KMS-11 (cell line): ENCODE data around the gene SMG5.

Experiments used
- H2AFZ ChIP-seq: fragments of 200-600 bp; sonication (generic); 2 replicates; pipeline ENCODE4 v1.6.1; 2016; ENCODE audit warnings: antibody characterized with exemption, mixed run types, low read depth
- H3K27ac ChIP-seq: fragments of 200-600 bp; sonication (generic); 2 replicates; pipeline ENCODE4 v1.6.1; 2016; ENCODE audit warnings: mild to moderate bottlenecking, mixed run types
- H3K27me3 ChIP-seq: fragments of 200-600 bp; sonication (generic); 2 replicates; pipeline ENCODE4 v1.6.1; 2017; ENCODE audit warnings: mild to moderate bottlenecking, low read depth, mixed run types, moderate library complexity; ENCODE audit not compliant: insufficient read depth
- H3K36me3 ChIP-seq: fragments of 200-600 bp; sonication (generic); 2 replicates; pipeline ENCODE4 v1.6.1; 2017; ENCODE audit warnings: mild to moderate bottlenecking, mixed run types; ENCODE audit not compliant: insufficient read depth
- H3K4me1 ChIP-seq: fragments of 200-600 bp; sonication (generic); 2 replicates; pipeline ENCODE4 v1.6.1; 2016; ENCODE audit warnings: mild to moderate bottlenecking, low read depth, mixed run types; ENCODE audit not compliant: poor library complexity, severe bottlenecking
- H3K4me2 ChIP-seq: fragments of 200-600 bp; sonication (generic); 2 replicates; pipeline ENCODE4 v1.7.0; 2016; ENCODE audit warnings: mild to moderate bottlenecking, mixed run types
- H3K4me3 ChIP-seq: fragments of 200-600 bp; sonication (generic); IDR thresholded peaks from 2 replicates; pipeline ENCODE4 v1.6.1; 2017; ENCODE audit warnings: low read depth, low read length, mixed read lengths; ENCODE audit not compliant: insufficient read depth
- H3K79me2 ChIP-seq: fragments of 200-600 bp; sonication (generic); 2 replicates; pipeline ENCODE4 v1.6.1; 2016; ENCODE audit warnings: low read depth, mixed run types; ENCODE audit not compliant: insufficient read depth
- H3K9ac ChIP-seq: fragments of 200-600 bp; sonication (generic); 2 replicates; pipeline ENCODE4 v1.6.1; 2016; ENCODE audit warnings: mild to moderate bottlenecking, mixed run types
- H4K20me1 ChIP-seq: fragments of 200-600 bp; sonication (generic); 2 replicates; pipeline ENCODE4 v1.6.1; 2016; ENCODE audit warnings: mild to moderate bottlenecking, mixed run types; ENCODE audit not compliant: insufficient read depth
- TF ChIP-seq, protein P1 (sequence below): fragments of 200-600 bp; sonication (generic); conservative IDR thresholded peaks from 2 replicates; pipeline ENCODE4 v1.6.1; 2017; ENCODE audit warnings: low read depth, mild to moderate bottlenecking, antibody characterized with exemption, low read length, moderate library complexity, mixed read lengths

The SMG5 gene

DNA sequence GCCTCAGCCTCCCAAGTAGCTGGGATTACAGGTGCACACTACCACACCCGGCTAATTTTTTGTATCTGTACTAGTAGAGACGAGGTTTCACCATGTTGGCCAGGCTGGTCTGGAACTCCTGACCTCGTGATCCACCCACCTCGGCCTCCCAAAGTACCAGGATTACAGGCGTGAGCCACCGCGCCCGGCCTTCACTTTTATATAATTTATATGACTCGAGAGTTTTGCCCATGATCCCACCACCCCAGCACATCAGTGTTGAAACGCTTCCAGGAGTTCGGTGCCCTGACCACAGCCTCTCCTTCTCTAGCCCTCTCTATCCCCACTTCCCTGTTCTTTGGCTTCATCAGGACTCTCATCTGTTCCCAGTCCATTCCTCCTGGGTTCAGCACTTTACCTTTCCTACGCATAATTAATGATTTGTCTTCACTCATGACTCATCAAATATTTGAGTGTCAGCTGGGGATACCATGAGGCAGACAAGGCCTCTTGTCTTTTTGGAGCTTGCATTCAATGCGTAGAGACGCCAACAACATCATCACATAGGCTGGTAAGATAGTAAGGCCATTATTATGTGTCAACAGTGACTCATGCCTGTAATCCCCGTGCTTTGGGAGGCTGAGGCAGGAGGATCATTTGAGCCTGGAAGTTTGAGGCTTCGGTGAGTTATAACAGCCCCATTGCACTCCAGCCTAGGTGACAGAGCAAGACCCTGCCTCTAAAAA, 68.4 kb downstream of the SMG5 start:
- Histone ChIP-seq H3K27ac (peak overlapping the region; percentile 75; the same call in 1 of the 2 replicates), H3K4me3 (peak overlapping the region; percentile 99), H3K9ac (peak overlapping the region; percentile 84), H3K36me3 (no peaks in the 10 kb centered on the region), H3K79me2 (peaks cover 24% of the 10 kb centered on the region; the same call in 1 of the 2 replicates), H3K4me1 (peaks cover 34% of the 10 kb centered on the region), H4K20me1 (no peaks in the 10 kb centered on the region), H3K27me3 (no peaks in the 10 kb centered on the region), H2AFZ (no peak overlapping the region), H3K4me2 (peak overlapping the region; percentile 70)
- TF ChIP-seq, protein P1, sequence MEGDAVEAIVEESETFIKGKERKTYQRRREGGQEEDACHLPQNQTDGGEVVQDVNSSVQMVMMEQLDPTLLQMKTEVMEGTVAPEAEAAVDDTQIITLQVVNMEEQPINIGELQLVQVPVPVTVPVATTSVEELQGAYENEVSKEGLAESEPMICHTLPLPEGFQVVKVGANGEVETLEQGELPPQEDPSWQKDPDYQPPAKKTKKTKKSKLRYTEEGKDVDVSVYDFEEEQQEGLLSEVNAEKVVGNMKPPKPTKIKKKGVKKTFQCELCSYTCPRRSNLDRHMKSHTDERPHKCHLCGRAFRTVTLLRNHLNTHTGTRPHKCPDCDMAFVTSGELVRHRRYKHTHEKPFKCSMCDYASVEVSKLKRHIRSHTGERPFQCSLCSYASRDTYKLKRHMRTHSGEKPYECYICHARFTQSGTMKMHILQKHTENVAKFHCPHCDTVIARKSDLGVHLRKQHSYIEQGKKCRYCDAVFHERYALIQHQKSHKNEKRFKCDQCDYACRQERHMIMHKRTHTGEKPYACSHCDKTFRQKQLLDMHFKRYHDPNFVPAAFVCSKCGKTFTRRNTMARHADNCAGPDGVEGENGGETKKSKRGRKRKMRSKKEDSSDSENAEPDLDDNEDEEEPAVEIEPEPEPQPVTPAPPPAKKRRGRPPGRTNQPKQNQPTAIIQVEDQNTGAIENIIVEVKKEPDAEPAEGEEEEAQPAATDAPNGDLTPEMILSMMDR = no peak

DNA sequence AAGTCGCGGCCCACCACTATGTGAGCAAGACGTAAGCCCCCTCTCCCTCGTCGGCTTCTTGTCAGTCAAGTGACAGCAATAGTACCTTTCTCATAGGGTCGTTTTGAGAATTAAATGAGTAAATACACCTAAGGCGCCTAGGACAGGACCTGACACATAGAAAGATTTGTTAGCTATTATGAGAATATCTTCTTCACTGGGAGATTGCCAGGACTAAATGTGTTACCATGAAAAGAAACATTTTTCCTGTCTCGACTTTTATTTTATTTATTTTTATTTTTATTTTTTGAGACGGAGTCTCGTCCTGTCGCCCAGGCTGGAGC, 69.0 kb downstream of the SMG5 start:
- TF ChIP-seq, protein P1 = no peak
- Histone ChIP-seq H3K4me3 (peak overlapping the region; percentile 99), H3K27ac (peak overlapping the region; percentile 75), H3K4me2 (peak overlapping the region; percentile 70), H3K36me3 (no peaks in the 10 kb centered on the region), H3K27me3 (no peaks in the 10 kb centered on the region), H3K9ac (peak overlapping the region; percentile 84), H3K79me2 (peaks cover 20% of the 10 kb centered on the region; the same call in 1 of the 2 replicates), H3K4me1 (peaks cover 34% of the 10 kb centered on the region), H2AFZ (peak overlapping the region; percentile 72), H4K20me1 (no peaks in the 10 kb centered on the region)

DNA sequence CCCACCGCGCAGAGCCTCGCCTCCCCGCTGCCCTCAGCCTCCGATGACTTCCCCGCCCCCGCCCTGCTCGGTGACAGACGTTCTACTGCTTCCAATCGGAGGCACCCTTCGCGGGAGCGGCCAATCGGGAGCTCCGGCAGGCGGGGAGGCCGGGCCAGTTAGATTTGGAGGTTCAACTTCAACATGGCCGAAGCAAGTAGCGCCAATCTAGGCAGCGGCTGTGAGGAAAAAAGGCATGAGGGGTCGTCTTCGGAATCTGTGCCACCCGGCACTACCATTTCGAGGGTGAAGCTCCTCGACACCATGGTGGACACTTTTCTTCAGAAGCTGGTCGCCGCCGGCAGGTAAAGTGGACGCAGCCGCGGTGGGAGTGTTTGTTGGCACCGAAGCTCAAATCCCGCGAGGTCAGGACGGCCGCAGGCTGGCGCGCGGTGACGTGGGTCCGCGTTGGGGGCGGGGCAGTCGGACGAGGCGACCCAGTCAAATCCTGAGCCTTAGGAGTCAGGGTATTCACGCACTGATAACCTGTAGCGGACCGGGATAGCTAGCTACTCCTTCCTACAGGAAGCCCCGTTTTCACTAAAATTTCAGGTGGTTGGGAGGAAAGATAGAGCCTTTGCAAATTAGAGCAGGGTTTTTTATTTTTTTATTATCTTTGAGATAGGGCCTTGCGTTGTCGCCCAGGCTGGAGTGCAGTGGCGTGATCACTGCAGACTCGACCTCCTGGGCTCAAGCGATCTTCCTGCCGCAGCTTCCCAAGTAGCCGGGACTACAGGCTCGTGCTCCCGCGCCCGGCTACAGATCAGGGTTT, 69.6 kb downstream of the SMG5 start, which contains the start of gene PMF1:
TSS of gene PMF1 (plus strand) at position 175 of the 811 bp plus-strand sequence. CDS start at position 184, 9 bp downstream.
- no peaks in the 10 kb centered on the region for H3K36me3 ChIP-seq
- H3K9ac ChIP-seq = peak within 1 kb of the TSS; percentile 84
- peaks cover 20% of the 10 kb centered on the region; the same call in 1 of the 2 replicates for H3K79me2 ChIP-seq
- no peaks in the 10 kb centered on the region for H3K27me3 ChIP-seq
- peak within 1 kb of the TSS; percentile 75 for H3K27ac ChIP-seq
- peak within 1 kb of the TSS; percentile 99 for H3K4me3 ChIP-seq
- no peaks in the 10 kb centered on the region for H4K20me1 ChIP-seq
- peak within 1 kb of the TSS; percentile 70 for H3K4me2 ChIP-seq
- TF ChIP-seq, protein P1 = no peak
- peak within 1 kb of the TSS; percentile 72 for H2AFZ ChIP-seq
- H3K4me1 ChIP-seq = peaks cover 28% of the 10 kb centered on the region

DNA sequence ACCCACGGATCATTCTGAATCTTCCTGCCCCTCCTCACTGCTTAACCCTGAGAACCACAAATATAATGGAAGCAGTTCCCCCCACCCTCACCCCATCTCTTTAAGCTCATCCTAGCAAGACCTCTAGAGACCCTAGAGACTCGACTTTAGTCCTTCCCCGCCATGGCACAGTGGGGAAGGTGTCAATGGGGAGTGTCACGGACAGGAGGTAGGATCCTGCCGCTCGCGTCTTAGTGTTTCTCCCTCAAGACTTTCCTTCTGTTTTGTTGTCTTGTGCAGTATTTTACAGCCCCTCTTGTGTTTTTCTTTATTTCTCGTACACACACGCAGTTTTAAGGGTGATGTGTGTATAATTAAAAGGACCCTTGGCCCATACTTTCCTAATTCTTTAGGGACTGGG, 70.5 kb downstream of the SMG5 start:
- peaks cover 19% of the 10 kb centered on the region for H3K4me1 ChIP-seq
- H3K27me3 ChIP-seq = no peaks in the 10 kb centered on the region
- peaks cover 20% of the 10 kb centered on the region; the same call in 1 of the 2 replicates for H3K79me2 ChIP-seq
- peak overlapping the region; percentile 75 for H3K27ac ChIP-seq
- peak overlapping the region; percentile 72 for H2AFZ ChIP-seq
- TF ChIP-seq, protein P1 = no peak
- peak overlapping the region; percentile 99 for H3K4me3 ChIP-seq
- H3K36me3 ChIP-seq = no peaks in the 10 kb centered on the region
- peak overlapping the region; percentile 70 for H3K4me2 ChIP-seq
- H4K20me1 ChIP-seq = no peaks in the 10 kb centered on the region
- peak overlapping the region; percentile 84; the same call in 1 of the 2 replicates for H3K9ac ChIP-seq
